Measurements from ENCODE around the gene SPATA31E1. TPM values are rescaled to one million over a fixed set of nuclear protein-coding genes. Genes with fewer than 3 reads are reported as not detected.

Gene SPATA31E1
- polyA plus RNA-seq, 1 of the 3 experiments (the other 2 are of a cell fraction): not detected

- H3K79me2 ChIP-seq (ENCODE audit: insufficient read depth): no peaks in the 10 kb centered on the region
- no peak overlapping the region for H2AFZ ChIP-seq (ENCODE audit: low read depth)
- no peaks in the 10 kb centered on the region for H3K27me3 ChIP-seq (ENCODE audit: insufficient read depth)
- ChIA-PET POLR2A (no interaction called here), CTCF (interaction anchor here (1.0 kb wide), 1 partner anchor 13 kb away, joined by 3 read pairs; no protein-coding TSS in a partner anchor)
- H3F3A ChIP-seq (replicated peaks; ENCODE audit: insufficient read depth): no peaks in the 10 kb centered on the region
- H3K36me3 ChIP-seq (replicated peaks in 1 of 2; ENCODE audit: control insufficient read depth in 1 of 2, insufficient read depth in 2 of 2, low read length in 1 of 2): no peaks in the 10 kb centered on the region
- no peaks in the 10 kb centered on the region for H3K4me1 ChIP-seq (ENCODE audit: control insufficient read depth in 1 of 2, insufficient read depth in 2 of 2, low read depth in 1 of 2, low read length in 1 of 2)
- H3K9me2 ChIP-seq: no peaks in the 10 kb centered on the region
- no peaks in the 10 kb centered on the region for H4K20me1 ChIP-seq (ENCODE audit: insufficient read depth)
- H3K9ac ChIP-seq: no peak overlapping the region
- no peak overlapping the region for H3K4me2 ChIP-seq
- no peak overlapping the region for H3K27ac ChIP-seq (ENCODE audit: low read depth in 2 of 2, low read length in 1 of 2)
- no peak for DNase-seq
- no peaks in the 10 kb centered on the region for H3K9me3 ChIP-seq
- no peak for TF ChIP-seq SIN3A (IDR thresholded peaks at IDR 0.05; ENCODE audit: borderline replicate concordance, low read depth, low read length)
- TF ChIP-seq JUND (IDR thresholded peaks at IDR 0.05): no peak
- no peak for TF ChIP-seq EZH2phosphoT487 (IDR thresholded peaks at IDR 0.05; ENCODE audit: borderline replicate concordance, low read depth)
- TF ChIP-seq CHD2 (IDR thresholded peaks at IDR 0.05; ENCODE audit: low read length, partially characterized antibody): no peak
- no peak for TF ChIP-seq TEAD4 (IDR thresholded peaks at IDR 0.05; ENCODE audit: borderline replicate concordance, insufficient read depth)
- no peak for TF ChIP-seq SMC3 (IDR thresholded peaks at IDR 0.05; ENCODE audit: low read depth, low read length)
- TF ChIP-seq MEF2A (IDR thresholded peaks at IDR 0.05; ENCODE audit: borderline replicate concordance, low read depth): no peak
- no peak for TF ChIP-seq ZBTB33 (IDR thresholded peaks at IDR 0.05; ENCODE audit: borderline replicate concordance, low read depth)
- TF ChIP-seq NRF1 (IDR thresholded peaks at IDR 0.05; ENCODE audit: low read depth, low read length): no peak
- no peak for TF ChIP-seq FOXJ3 (CRISPR knock-in tag; IDR thresholded peaks at IDR 0.05)
- no peak overlapping the region for H3K4me3 ChIP-seq (ENCODE audit: low read depth in 2 of 2, low read length in 1 of 2)
- 61% methylated on average over 1 of the region's 1 CpG for WGBS (ENCODE audit: low lambda C conversion rate)
These were observed 42.5 kb upstream of the SPATA31E1 start for GRCh38 chr9:87840134-87840533.

- CTCF ChIA-PET: no interaction called here
- Histone ChIP-seq H3K4me2 (no peak overlapping the region), H3K9me2 (no peaks in the 10 kb centered on the region)
These were observed 39.6 kb upstream of the SPATA31E1 start for GRCh38 chr9:87842878-87843585.

More at GRCh38 chr9:87842878-87843585, 39.6 kb upstream of the SPATA31E1 start:
- Histone ChIP-seq H3K27ac (ENCODE audit: low read depth in 2 of 2, low read length in 1 of 2) (no peak overlapping the region), H2AFZ (ENCODE audit: low read depth) (no peak overlapping the region), H3K9me3 (no peaks in the 10 kb centered on the region), H3K27me3 (ENCODE audit: insufficient read depth) (no peaks in the 10 kb centered on the region), H4K20me1 (ENCODE audit: insufficient read depth) (no peaks in the 10 kb centered on the region), H3K4me1 (ENCODE audit: control insufficient read depth in 1 of 2, insufficient read depth in 2 of 2, low read depth in 1 of 2, low read length in 1 of 2) (no peaks in the 10 kb centered on the region; a peak in 1 of 4 replicates), H3K4me3 (ENCODE audit: low read depth in 2 of 2, low read length in 1 of 2) (no peak overlapping the region), H3K36me3 (replicated peaks in 1 of 2; ENCODE audit: control insufficient read depth in 1 of 2, insufficient read depth in 2 of 2, low read length in 1 of 2) (no peaks in the 10 kb centered on the region), H3K9ac (no peak overlapping the region), H3F3A (replicated peaks; ENCODE audit: insufficient read depth) (no peaks in the 10 kb centered on the region), H3K79me2 (ENCODE audit: insufficient read depth) (no peaks in the 10 kb centered on the region)
- POLR2A ChIA-PET: no interaction called here
- TF ChIP-seq RXRA (IDR thresholded peaks at IDR 0.05; ENCODE audit: borderline replicate concordance, low read depth): no peak
- TF ChIP-seq PBX3 (IDR thresholded peaks at IDR 0.05): no peak
- no peak for TF ChIP-seq POLR2AphosphoS5 (IDR thresholded peaks at IDR 0.05; ENCODE audit: low read depth, low read length)
- TF ChIP-seq RAD21 (IDR thresholded peaks at IDR 0.05; ENCODE audit: low read length): no peak
- no peak for TF ChIP-seq EZH2phosphoT487 (IDR thresholded peaks at IDR 0.05; ENCODE audit: borderline replicate concordance, low read depth)
- TF ChIP-seq CTCF (IDR thresholded peaks at IDR 0.05): no peak
- no peak for TF ChIP-seq EP300 (IDR thresholded peaks at IDR 0.05; ENCODE audit: borderline replicate concordance in 1 of 2, low read depth in 1 of 2, low read length in 1 of 2)
- no peak for TF ChIP-seq CHD2 (IDR thresholded peaks at IDR 0.05; ENCODE audit: low read length, partially characterized antibody)
- TF ChIP-seq FOXJ3 (CRISPR knock-in tag; IDR thresholded peaks at IDR 0.05): no peak
- TF ChIP-seq IRF3 (IDR thresholded peaks at IDR 0.05; ENCODE audit: low read depth, low read length): no peak
- DNase-seq: no peak
- WGBS (ENCODE audit: low lambda C conversion rate): 72% methylated on average over 9 of the region's 28 CpGs
